Endodermal cell (in vitro differentiated cells): Measurements from ENCODE around the gene CLTCL1. TPM values are rescaled to one million over a fixed set of nuclear protein-coding genes. Genes with fewer than 3 reads are reported as not detected.

Experiments
- DNase-seq: peaks from one replicate; pipeline ENCODE4 v3.0.0-alpha.2; 2017
- H3K27ac ChIP-seq: 2 replicates; pipeline ENCODE4 v1.5.1; 2013; ENCODE audit warnings: mild to moderate bottlenecking, low read depth, low read length, moderate library complexity
- H3K27me3 ChIP-seq: 2 replicates; pipeline ENCODE4 v1.6.1; 2013; ENCODE audit warnings: mild to moderate bottlenecking, low read length, moderate library complexity; ENCODE audit not compliant: insufficient read depth, control insufficient read depth, poor library complexity, severe bottlenecking
- H3K36me3 ChIP-seq: 2 replicates; pipeline ENCODE4 v1.7.0; 2013; ENCODE audit warnings: mild to moderate bottlenecking, low read length, moderate library complexity; ENCODE audit not compliant: control insufficient read depth, insufficient read depth
- H3K4me1 ChIP-seq: one replicate; pipeline ENCODE4 v1.7.0; 2013; ENCODE audit warnings: low read length; ENCODE audit not compliant: control insufficient read depth, insufficient read depth
- H3K4me3 ChIP-seq: 2 replicates; pipeline ENCODE4 v1.5.1; 2013; ENCODE audit warnings: mild to moderate bottlenecking, low read length, moderate library complexity
- H3K9ac ChIP-seq: 2 replicates; pipeline ENCODE4 v1.6.1; 2013; ENCODE audit warnings: mild to moderate bottlenecking, low read length, moderate library complexity; ENCODE audit not compliant: poor library complexity, severe bottlenecking; ENCODE audit errors: extremely low read depth
- H3K9me3 ChIP-seq: 2 replicates; pipeline ENCODE4 v1.6.1; 2013; ENCODE audit warnings: mild to moderate bottlenecking, low read length, moderate library complexity; ENCODE audit not compliant: control insufficient read depth
- H3K27ac Mint-ChIP-seq: 2 replicates; pipeline ENCODE4 v1.8.0; 2020; ENCODE audit warnings: mixed read lengths
- H3K27me3 Mint-ChIP-seq: 2 replicates; pipeline ENCODE4 v1.8.0; 2021; ENCODE audit warnings: mild to moderate bottlenecking, mixed read lengths; ENCODE audit not compliant: insufficient read depth
- H3K36me3 Mint-ChIP-seq: 2 replicates; pipeline ENCODE4 v1.8.0; 2020; ENCODE audit warnings: low read depth, mixed read lengths
- H3K4me1 Mint-ChIP-seq: 2 replicates; pipeline ENCODE4 v1.8.0; 2020; ENCODE audit warnings: mixed read lengths
- H3K4me3 Mint-ChIP-seq: 2 replicates; pipeline ENCODE4 v1.8.0; 2020; ENCODE audit warnings: mild to moderate bottlenecking, moderate library complexity, mixed read lengths
- H3K9me3 Mint-ChIP-seq: 2 replicates; pipeline ENCODE4 v1.8.0; 2020; ENCODE audit warnings: mild to moderate bottlenecking, mixed read lengths
- CTCF ChIP-seq: fragments of 200-600 bp; sonication (generic); conservative IDR thresholded peaks from 2 replicates; pipeline ENCODE4 v1.5.0; 2021; ENCODE audit warnings: antibody characterized with exemption, mild to moderate bottlenecking
- WGBS, 2 experiments: methylation state at CpG; one replicate each; pipeline versions ENCODE4 v1.1.5 to v1.1.7; 2013; ENCODE audit warnings: missing lambda C conversion rate in 2 of 2, mixed read lengths in 1 of 2; ENCODE audit not compliant: insufficient coverage in 1 of 2, insufficient read length in 1 of 2; 5-methylcytosine and 5-hydroxymethylcytosine counted together
- total RNA-seq, 2 donors: library from RNA; stranded (reverse); fragmentation: NEBNext Ultra II Directional in 1 of 2; extraction: Animal tissue kit (Norgen Biotek cat#: 25700) in 1 of 2; gene quantifications; 2 replicates in 1 of 2; 3 replicates in 1 of 2; pipeline ENCODE4 v1.2.1, GENCODE V29; 2021

The CLTCL1 gene
- total RNA-seq, 2 donors from 2014 or later, result 11.8 to 14.4 TPM

- H3K36me3 Mint-ChIP-seq, result peaks cover 46% of the 10 kb centered on the region
- TF ChIP-seq CTCF, result no peak
- no peaks in the 10 kb centered on the region for H3K9me3 ChIP-seq
- no peak overlapping the region for H3K4me3 ChIP-seq
- WGBS, 2 experiments, result 86% methylated on average over 5 to 6 of the region's 6 CpGs
- no peak overlapping the region for H3K9ac ChIP-seq
- no peak for DNase-seq
- H3K27ac ChIP-seq, result no peak overlapping the region
- H3K4me1 ChIP-seq, result no peaks in the 10 kb centered on the region
- H3K4me3 Mint-ChIP-seq, result no peak overlapping the region
- peaks cover 4% of the 10 kb centered on the region for H3K36me3 ChIP-seq
- H3K4me1 Mint-ChIP-seq, result no peaks in the 10 kb centered on the region
- H3K9me3 Mint-ChIP-seq, result no peaks in the 10 kb centered on the region
- no peak overlapping the region for H3K27ac Mint-ChIP-seq
- no peaks in the 10 kb centered on the region for H3K27me3 Mint-ChIP-seq
- no peaks in the 10 kb centered on the region for H3K27me3 ChIP-seq
Measured at GRCh38 chr22:19223617-19224016, 67.9 kb downstream of the CLTCL1 start.

- Histone ChIP-seq H3K9me3 (no peaks in the 10 kb centered on the region), H3K36me3 (peaks cover 4% of the 10 kb centered on the region), H3K27me3 (no peaks in the 10 kb centered on the region), H3K4me1 (no peaks in the 10 kb centered on the region), H3K27ac (no peak overlapping the region), H3K4me3 (no peak overlapping the region), H3K9ac (no peak overlapping the region)
- WGBS, 2 experiments, result 90 to 94% methylated on average over 8 to 9 of the region's 9 CpGs
- no peak overlapping the region for H3K27ac Mint-ChIP-seq
- no peaks in the 10 kb centered on the region for H3K9me3 Mint-ChIP-seq
- H3K36me3 Mint-ChIP-seq, result peaks cover 45% of the 10 kb centered on the region
- no peak for DNase-seq
- H3K4me3 Mint-ChIP-seq, result no peak overlapping the region
- H3K27me3 Mint-ChIP-seq, result no peaks in the 10 kb centered on the region
- peaks cover 2% of the 10 kb centered on the region for H3K4me1 Mint-ChIP-seq
- no peak for TF ChIP-seq CTCF
Measured at GRCh38 chr22:19223110-19223509, 68.4 kb downstream of the CLTCL1 start.

- no peak overlapping the region for H3K27ac ChIP-seq
- Mint-ChIP-seq H3K4me1 (peaks cover 6% of the 10 kb centered on the region), H3K36me3 (peaks cover 42% of the 10 kb centered on the region), H3K27ac (no peak overlapping the region), H3K4me3 (no peak overlapping the region), H3K27me3 (no peaks in the 10 kb centered on the region), H3K9me3 (no peaks in the 10 kb centered on the region)
- TF ChIP-seq CTCF, result no peak
- H3K4me3 ChIP-seq, result no peak overlapping the region
- H3K9ac ChIP-seq, result no peak overlapping the region
- DNase-seq, result no peak
- peaks cover 4% of the 10 kb centered on the region for H3K36me3 ChIP-seq
- H3K9me3 ChIP-seq, result no peaks in the 10 kb centered on the region
- H3K27me3 ChIP-seq, result no peaks in the 10 kb centered on the region
- no peaks in the 10 kb centered on the region for H3K4me1 ChIP-seq
- 92 to 97% methylated on average over 7 to 11 of the region's 11 CpGs for WGBS, 2 experiments
Measured at GRCh38 chr22:19222242-19223005, 69.1 kb downstream of the CLTCL1 start.
